HG03175 (cell line): ENCODE measurements around the gene ALK.

ENCODE experiments used
- ATAC-seq: cut with Tn5 transposase; IDR thresholded peaks from one replicate; pipeline ENCODE4 v1.9.1; 2021; ENCODE audit warnings: mild to moderate bottlenecking, moderate library complexity; ENCODE audit not compliant: unreplicated experiment

The ALK gene

GRCh38 chr2:29557268-29557667, 364.1 kb downstream of the ALK start:
- ATAC-seq: no peak

DNA sequence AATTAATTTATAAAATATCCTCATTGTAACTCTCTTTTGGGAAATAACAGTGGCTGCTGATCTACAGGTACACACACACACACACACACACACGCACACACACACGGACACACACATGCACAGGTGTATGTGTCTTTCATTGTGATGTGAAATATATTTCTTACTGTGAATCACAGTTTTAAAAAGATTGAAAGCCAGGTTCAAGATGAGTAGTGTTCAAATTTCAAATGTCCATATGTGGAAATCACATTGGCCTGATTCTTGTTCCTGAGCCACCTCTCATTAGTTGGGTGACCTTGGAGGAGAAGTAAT, 372.4 kb downstream of the ALK start:
- no peak for ATAC-seq

DNA sequence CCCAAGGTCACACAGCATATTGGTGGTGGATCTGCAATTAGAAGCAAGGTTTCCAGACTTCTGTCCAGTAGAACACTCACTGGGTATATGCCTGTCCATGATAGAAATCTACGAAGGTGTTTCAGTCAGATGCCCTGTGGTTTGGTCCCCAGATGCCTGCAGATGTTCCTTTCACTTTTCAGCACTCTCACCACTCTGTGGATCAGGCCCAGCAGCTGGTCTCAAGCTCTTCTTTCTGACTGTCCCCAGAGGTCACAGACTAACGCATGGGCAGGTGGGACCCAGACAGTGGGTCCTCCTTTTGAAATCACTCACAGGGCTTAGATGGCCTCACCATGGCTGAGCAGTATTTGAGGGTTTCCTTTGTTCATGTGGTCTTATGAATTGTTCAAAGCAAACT, 376.5 kb downstream of the ALK start:
- ATAC-seq: no peak

DNA sequence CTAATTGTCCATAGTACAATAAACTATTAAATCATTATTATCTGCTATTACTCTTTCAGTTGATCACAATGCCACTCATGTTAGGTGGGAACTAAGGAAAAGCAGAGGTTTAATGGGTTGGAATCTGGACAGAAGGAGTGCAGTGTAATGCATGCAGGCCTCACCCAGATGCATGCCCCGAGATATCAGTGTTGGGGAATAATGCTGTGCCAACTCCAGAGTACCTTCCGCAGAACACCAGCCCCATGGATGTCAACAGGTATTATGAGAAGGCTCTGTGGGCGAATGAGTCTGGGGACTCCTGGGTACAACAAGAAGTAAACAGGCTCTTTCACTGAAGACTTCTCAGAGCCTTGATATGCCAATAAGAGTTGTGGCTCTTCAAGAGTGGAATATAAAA, 377.4 kb downstream of the ALK start:
- no peak for ATAC-seq

- ATAC-seq: no peak
These were observed 386.2 kb downstream of the ALK start for GRCh38 chr2:29535188-29535587.

- ATAC-seq: no peak
These were observed 388.9 kb downstream of the ALK start for GRCh38 chr2:29532436-29532835.

- no peak for ATAC-seq
These were observed 389.8 kb downstream of the ALK start for GRCh38 chr2:29531626-29532025.

DNA sequence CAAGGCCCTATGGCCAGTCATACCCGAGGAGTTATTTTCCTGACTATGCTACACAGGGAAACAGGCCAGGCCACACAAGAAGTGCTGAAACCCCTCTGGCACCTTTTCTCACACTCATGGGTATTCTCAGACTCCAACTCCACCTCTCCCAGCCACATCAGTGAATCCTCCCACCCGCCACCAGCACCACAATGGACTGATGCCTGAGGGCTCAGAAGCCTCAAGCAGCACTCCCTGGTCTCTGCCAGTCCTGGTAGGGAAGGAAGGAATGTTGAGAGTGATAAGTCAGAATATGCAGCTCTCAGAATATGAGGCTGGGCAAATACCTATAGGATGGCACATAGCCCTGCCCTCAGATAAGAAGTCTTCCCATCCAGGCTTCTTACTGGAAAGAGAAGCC, 391.1 kb downstream of the ALK start:
- ATAC-seq: no peak

DNA sequence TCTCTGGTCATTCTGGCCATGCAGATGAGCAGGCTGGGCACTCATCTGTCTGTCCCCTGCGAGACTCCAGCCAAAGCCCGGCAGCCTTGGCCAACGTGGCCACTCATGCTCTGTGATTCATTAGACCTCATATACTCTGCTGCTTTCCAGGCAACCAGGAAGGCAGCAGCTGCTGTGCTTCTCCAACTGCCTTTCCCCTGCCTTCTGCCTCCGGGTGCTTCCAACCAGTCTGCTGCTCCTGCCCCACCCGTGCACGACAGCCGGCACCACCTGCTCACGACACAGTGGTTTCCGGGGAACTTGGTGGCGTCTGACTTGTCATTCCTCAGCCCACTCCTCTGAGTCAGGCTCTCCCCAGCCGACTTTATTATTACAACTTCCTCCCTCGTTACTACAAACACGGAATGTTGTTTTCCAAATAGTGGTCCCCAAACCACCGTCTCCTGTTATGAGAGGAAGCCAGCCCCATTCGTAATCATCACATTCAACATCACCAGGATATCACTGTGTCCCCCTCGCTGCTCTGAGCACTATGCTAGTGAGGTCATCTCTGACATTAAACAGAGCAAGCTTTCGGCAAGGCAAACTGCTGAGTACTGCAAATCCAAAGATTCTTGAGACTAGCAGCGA, 392.4 kb downstream of the ALK start:
- ATAC-seq: no peak

- no peak for ATAC-seq
These were observed 393.0 kb downstream of the ALK start for GRCh38 chr2:29528371-29528770.

GRCh38 chr2:29527947-29528346, 393.4 kb downstream of the ALK start:
- no peak for ATAC-seq

DNA sequence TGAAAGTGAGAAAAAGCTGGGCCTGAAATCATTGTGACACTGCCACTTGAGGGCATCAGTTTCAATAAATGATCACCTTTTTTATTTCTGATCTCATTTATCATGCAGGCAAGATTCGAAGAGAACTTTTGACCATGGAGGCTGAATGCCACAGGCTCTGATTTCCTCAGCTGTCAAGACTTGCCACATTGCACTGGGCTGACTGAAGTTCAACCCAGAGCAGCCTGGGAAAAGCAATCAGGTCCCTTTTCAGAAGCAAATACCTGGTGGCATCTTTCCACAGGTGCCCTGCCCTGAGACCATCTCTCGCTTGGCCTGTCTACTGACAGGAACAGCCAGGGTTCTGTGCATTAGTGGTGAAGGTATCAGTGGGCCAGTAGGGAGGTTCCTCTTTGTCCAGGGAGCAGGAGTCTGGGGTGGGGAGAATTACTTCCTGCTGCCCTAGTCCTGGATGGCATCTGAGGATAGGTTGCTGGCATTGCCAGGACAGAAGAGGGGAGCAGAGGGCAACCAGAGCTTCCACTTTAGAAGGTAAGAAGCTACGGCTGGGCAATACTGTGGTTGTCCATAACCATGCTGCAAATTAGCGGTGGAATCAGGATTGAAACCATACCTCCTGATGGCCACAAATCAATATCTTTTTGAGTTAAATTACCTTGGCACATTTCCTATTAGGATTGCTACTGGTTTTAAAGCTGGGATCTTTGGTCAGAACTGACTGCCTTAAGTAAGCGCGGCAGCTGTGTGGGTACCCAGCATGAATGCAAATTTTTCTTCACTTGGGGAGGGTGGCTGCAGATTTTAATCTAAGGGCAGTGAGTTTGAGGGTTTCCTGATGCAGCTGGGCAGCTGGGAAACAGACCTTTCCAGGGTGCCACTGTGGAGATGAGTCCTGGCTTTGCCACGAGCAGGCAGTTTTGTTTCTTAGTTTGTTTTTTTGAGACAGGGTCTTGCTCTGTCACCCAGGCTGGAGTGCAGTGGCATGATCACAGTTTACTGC, 394.5 kb downstream of the ALK start:
- no peak for ATAC-seq

DNA sequence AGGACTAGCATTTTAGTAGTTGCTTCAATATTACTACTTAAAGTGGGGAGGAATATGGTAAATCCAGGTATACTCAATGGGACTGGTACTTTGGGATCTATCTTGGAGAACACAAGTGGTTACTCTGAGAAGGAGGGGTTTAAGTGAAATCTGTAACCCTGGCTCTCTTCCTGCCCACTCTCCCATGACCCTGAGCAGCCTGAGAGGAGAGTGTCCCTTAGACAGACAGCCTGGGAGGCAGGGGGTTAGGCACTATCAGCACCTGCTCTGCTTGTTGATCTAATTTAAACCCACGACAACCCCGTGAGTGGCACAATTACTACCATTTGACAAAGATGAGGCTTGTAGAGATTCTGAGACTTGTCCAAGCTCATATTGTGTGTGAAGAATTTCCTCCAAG, 395.5 kb downstream of the ALK start:
- no peak for ATAC-seq

DNA sequence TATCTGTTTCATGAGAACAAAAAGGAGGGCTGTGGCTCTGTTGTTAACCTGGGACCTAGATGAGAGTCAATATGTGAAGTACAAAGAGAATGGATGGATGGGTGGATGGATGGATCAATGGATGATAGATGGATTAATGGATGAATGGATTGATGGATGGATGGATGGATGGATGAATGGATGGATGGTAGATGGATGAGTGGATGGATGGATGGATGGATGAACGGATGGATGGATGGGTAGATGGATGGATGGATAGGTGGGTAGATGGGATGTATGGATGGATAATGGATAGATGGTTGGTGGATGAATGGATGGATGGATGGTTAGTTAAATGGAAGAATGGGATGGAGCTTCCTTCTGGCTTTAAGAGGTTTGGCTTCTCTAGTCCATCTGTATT, 396.7 kb downstream of the ALK start:
- ATAC-seq: no peak

DNA sequence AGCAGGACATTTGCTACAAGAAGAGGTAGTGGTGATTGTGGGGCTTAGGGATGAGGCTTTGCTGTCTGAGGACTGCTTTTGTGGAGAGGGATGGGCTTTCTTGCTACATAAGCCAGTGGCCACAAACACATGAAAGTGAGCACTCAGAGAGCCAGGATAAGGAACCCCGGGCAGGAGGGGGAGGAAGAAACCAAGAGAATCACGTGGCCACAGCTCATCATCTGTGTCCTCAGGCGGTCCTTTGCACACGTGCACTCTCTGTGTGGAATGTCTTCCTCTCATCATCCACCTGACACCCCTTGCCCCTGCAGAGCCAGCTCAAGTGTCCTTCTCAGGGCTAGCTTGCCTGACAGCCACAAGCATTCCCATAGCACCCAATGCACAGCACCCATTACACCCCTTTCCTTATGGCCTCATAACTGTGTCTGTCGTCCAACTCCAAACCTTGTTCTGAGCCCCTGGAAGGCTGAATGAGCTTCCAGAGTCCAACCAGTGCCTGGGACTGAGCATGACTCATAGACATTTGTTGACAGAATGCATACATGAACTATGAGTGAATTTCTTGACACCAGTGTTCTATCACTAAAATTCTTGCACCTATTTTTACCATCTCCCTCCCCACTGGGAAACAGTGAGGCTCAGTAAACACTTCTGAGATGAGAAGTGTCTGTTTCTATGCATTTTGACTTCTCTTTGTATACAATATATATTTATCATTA, 398.3 kb downstream of the ALK start:
- no peak for ATAC-seq

GRCh38 chr2:29520001-29520400, 401.4 kb downstream of the ALK start:
- no peak for ATAC-seq

DNA sequence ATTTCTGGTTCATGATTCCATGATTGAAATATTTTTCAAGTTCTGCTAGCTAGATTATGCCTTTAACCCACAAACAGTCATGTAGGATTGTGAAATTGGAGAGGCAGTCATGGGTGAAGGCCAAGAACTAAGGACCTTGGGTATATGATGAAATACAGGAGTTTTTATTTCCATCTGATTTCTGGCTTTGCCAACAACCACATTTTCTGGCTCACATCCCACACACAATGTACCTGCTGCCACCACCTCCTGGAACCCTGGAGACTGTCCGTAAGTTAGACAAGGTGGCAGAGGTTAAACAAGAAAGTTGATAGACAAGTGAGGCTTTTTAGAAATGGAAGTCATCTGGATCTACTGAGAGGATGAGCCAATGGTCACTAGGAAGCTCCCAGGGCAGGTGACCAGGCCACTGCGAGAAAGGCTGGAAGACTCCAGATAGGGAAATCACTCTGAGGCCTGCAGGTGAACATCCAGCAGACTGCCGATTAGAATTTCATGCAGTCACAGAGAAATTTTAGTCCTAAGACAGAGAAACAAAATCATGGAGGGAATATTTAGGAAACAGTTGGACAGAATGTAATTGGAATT, 402.0 kb downstream of the ALK start:
- ATAC-seq: no peak

- no peak for ATAC-seq
These were observed 402.6 kb downstream of the ALK start for GRCh38 chr2:29518646-29519337.

- no peak for ATAC-seq
These were observed 403.4 kb downstream of the ALK start for GRCh38 chr2:29518010-29518409.

DNA sequence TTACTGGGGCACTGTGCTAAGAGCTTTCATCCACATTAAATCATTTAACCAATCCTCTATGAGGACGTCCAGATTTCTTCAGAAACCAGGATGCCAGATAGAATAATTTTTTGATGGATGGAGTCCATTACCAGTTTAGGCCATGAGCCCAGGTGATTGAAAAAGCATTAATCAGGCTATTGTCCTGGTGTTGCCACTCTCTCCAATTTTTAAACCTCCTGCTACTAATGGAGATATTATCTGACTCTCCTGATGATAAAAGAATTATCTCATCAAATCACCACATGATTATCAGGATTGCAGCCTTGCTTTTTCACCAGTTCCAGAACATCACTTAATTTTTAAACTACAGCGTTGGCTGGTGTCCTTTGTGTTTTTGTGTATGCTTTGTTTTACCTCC, 404.0 kb downstream of the ALK start:
- ATAC-seq: no peak

- no peak for ATAC-seq
These were observed 404.6 kb downstream of the ALK start for GRCh38 chr2:29516767-29517166.
